Epidermal melanocyte (primary cell): ENCODE results near the gene GPALPP1.
"Not testable (repeated sequence)": the region's sequence is repeated elsewhere in the genome, so short reads cannot be mapped to it uniquely, and the experiment has no call there.

Experiments used
- DNase-seq: peaks from one replicate; pipeline ENCODE4 v3.0.0; 2011; ENCODE audit warnings: low spot score; ENCODE audit not compliant: insufficient read length

GPALPP1 gene

GRCh38 chr13:45004096-45004495 lies 14.8 kb downstream of the GPALPP1 start:
- peak; percentile 32 for DNase-seq

DNA sequence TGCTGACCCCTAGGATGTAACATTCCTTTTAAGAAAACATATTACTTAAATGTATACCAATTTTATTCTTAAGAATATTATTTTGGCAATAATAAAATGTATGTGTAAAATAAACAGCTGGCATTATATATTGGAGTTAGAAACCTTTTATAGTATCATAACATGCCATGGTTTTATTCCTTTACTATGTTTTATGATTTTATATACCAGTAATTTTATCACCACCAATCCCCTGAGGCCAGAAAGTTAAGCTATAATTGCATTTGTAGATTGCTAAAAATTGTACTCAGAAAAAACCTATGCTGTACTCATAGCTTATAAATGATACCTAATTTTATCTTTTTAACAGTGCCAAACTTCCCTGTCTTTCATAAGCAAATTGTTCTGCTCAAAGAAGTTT lies 17.9 kb downstream of the GPALPP1 start:
- DNase-seq = no peak

DNA sequence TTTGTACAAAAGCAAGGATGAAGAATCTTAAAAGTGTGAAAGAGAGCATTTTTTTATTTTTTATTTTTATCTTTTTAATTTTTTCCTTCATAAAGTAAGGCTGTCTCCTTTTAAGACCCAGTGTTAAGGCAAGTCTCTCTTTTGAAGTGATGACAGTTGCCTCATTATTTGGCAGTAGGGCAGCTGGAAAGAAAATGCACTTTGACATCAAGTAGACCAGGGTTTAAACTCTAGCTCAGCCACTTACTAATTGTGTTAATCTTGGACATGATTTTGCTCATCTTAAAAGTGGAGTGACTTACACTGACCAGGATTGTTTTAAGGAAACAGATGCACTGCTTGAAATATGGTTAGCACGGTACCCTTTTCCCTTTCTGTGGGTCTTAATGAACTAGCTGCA lies 18.5 kb downstream of the GPALPP1 start:
- no peak for DNase-seq

- no peak for DNase-seq
These were observed 21.9 kb downstream of the GPALPP1 start for GRCh38 chr13:45011198-45011597.

GRCh38 chr13:45015300-45015699 lies 26.0 kb downstream of the GPALPP1 start:
- no peak for DNase-seq

DNA sequence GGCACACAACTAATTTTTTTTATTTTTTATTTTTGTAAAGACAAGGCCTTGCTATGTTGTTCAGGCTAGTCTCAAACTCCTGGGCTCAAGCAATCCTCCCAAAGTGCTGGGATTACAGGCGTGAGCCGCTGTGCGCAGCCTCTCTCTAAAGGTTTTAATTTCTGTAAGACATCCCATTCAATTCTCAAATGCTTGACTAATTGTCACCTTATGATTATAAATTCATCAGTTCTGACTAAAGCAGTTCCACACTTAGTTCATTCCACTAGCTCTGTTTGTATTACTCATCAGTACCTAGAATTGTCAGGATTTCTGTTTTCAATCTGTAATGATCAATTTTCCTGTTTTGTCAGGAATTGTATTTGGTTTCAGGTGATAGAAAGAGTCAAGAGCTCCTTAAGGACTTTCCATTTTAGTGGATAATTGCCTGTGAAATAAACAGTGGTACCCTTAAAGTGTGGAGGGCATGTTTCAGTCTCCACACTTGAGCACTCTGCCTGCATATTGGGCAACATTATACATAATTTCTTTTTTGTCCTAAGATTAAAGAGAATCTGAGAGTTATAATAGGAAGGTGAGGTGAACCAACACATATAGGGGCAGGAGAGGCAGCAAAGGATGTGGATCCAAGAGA lies 27.6 kb downstream of the GPALPP1 start:
- no peak for DNase-seq

DNA sequence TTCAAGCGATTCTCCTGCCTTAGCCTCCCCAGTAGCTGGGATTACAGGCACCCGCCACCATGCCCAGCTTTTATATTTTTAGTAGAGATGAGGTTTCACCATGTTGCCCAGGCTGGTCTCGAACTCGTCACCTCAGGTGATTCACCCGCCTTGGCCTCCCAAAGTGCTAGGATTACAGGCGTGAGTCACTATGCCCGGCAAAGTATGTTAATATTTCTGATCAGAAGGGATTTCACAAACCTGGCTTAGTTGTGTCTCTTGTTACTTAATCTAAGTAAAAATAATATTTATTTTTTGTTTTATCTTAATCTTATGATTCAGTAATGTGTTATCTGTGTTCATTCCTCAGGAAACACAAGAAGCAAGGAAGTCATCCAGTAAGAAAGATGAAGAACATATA lies 30.6 kb downstream of the GPALPP1 start:
- not testable (repeated sequence) for DNase-seq

GRCh38 chr13:45021250-45021649 lies 31.9 kb downstream of the GPALPP1 start:
- no peak for DNase-seq

GRCh38 chr13:45024847-45025246 lies 35.5 kb downstream of the GPALPP1 start:
- no peak for DNase-seq

- DNase-seq = no peak
These were observed 45.0 kb downstream of the GPALPP1 start for GRCh38 chr13:45034342-45034741.

GRCh38 chr13:45036206-45036605 lies 46.9 kb downstream of the GPALPP1 start:
- no peak for DNase-seq

DNA sequence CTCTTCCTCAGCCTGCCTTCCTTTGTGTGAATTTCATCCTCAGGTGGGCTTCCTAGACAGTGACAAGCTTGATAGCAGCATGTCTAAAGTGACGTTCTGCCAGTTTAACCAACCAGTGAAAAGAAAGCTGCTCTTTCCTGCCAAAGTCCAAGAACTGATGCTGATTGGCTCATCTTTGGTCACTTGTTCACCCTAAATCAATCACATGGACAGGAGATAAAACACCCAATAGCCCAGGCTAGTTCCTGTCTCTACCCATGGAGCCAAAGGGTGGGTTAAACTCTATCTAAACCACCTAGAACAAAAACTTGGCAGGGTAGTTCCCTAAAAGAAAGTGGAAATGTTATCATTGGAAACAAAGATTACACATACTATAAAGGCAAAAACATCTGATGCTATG lies 50.8 kb downstream of the GPALPP1 start:
- DNase-seq = no peak

GRCh38 chr13:45040622-45041021 lies 51.3 kb downstream of the GPALPP1 start:
- DNase-seq = no peak

DNA sequence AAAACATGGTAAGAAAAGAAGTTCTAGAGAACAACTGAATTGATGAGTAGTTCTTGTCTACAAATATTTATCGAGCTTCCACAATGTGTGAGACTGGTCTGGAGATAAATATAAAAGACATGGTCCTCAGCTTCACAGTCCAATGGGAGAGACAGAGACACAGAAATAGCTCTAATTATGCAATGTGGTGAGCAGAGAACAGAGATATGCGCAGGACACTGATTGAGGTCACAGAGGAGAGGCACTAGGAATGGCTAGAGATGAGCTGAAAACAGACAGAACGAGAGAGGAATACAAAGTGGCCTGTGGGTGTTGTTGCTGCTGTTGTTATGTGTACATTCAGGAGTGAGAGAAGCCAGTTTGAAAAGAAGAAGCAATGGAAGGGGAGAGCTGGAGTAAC lies 53.2 kb downstream of the GPALPP1 start:
- no peak for DNase-seq

GRCh38 chr13:45046445-45046844 lies 57.1 kb downstream of the GPALPP1 start:
- no peak for DNase-seq

DNA sequence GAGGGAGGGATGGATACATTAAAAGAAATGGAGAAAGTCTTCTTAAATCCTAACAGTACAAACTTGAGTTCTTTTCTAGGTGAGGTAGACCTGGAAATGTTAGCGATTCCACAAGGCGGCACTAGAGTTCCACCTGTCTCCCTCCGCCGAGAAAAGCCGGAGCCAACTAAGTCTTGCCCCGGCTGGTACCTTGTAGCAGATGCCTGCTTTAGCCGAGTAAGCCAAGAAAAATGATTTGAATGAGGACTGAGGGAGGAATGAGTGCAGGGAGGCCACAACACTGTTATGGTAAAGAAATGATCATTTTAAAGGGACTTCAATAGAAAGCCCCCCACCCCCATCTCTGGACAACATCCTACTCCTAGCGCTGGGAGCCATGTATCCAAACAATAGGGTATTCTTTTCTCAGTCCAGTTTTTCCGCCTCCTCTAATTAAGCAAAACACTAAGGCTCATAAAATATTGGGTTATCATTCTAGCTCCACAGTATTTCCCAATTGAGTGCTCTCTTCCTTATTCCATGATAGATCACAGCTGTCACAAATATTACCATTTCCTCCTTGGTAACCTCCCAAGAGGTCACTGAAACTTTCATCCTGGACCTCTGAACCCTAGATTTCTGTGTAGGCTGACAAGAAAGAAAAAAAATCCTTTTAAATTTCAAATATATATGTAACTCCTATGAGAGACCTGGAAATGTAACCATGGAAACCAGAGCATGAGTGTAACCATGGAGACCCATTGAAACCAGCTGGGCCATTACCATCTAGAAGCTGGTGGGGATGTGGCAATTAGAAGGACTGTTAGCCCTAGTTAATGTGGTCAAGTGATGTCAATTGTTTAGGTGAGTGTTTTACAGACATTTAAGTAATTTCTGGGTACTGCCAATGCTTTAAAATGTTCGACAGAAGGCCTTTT lies 58.3 kb downstream of the GPALPP1 start:
- DNase-seq = peak; percentile 77

GRCh38 chr13:45048890-45049407 lies 59.6 kb downstream of the GPALPP1 start:
- no peak for DNase-seq

DNA sequence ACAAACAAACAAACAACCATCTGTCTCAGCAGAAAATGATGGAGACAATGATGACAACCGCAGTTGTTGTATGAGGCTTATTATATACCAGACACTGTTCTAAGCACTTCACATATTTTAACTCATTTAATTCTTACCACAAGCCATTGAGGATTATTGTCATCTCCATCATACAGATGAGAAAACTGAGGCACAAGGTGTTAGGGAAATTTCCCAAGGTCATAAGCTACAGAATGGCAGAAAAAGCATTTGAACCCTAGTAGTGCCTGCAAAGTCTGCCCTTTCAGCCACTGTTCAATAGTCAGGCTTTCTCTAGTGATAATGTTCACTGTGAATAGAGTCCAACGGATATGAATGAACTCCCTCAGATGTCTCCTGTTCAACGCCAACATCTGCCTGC lies 60.1 kb downstream of the GPALPP1 start:
- no peak for DNase-seq

- DNase-seq = no peak
These were observed 62.0 kb downstream of the GPALPP1 start for GRCh38 chr13:45051315-45051714.

GRCh38 chr13:45055198-45055901 lies 66.0 kb downstream of the GPALPP1 start:
- peak; percentile 61 for DNase-seq

DNA sequence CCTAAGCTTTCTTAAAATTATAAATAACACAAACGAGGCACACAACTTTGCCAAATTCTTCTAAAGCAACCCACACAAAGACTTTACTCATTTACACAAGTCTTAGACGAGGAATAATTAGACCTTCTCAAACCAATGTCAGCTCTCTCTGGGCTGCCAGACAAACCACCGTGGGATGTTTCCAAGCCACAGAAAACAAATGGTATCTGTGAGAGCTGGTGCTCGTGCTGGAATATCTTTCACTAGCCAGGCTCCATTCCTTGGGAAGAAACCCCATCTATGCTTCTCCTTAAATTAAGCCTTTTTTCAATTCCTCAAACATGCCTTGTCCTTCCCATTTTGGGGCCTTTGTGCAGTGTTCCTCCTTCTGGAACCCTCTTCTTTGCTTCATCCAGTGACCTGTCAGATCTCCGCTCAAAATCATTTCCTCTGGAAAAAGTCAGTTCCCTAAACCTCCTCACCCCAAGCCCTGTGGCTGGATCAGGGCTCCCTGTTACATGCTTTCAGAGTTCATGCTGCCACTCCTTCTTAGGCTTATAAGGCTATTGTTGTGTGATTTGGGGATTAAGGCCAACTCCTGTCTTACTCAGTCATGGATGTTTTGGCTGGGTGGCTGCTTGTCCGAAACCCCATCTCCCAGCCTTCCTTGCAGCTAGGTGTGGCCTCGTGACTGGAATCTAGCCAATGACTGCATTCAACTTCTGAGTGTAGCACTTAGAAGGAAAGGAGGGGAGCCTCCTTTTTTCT lies 66.7 kb downstream of the GPALPP1 start:
- peak; percentile 53 for DNase-seq
